Left hindlimb (tissue), 1 donor: Measurements from ENCODE around the gene DGKQ.
"Not testable (repeated sequence)": the region's sequence is repeated elsewhere in the genome, so short reads cannot be mapped to it uniquely, and the experiment has no call there.

ENCODE experiments used
- DNase-seq: peaks from one replicate; pipeline ENCODE4 v3.0.0-alpha.2; 2018

DGKQ gene

DNA sequence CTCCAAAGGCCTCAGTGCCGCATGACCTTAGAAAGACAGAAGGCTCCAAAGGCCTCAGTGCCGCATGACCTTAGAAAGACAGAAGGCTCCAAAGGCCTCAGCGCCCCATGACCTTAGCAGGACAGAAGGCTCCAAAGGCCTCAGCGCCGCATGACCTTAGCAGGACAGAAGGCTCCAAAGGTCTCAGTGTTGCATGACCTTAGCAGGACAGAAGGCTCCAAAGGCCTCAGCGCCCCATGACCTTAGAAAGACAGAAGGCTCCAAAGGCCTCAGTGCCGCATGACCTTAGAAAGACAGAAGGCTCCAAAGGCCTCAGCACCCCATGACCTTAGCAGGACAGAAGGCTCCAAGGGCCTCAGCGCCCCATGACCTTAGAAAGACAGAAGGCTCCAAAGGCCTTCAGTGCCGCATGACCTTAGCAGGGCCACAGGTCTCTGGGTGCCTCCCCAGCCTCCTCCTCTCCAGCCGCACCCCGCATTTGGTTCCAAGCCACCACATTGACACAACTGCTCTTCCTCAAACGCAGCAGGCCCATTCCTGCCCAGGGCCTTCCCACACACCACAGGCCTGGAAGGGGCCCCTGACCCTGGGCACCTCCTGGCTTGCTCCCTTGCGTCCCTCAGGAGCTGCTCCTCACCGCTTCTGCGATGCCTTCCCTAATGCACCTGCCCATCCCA, 54.2 kb downstream of the DGKQ start:
- DNase-seq, result not testable (repeated sequence)

DNA sequence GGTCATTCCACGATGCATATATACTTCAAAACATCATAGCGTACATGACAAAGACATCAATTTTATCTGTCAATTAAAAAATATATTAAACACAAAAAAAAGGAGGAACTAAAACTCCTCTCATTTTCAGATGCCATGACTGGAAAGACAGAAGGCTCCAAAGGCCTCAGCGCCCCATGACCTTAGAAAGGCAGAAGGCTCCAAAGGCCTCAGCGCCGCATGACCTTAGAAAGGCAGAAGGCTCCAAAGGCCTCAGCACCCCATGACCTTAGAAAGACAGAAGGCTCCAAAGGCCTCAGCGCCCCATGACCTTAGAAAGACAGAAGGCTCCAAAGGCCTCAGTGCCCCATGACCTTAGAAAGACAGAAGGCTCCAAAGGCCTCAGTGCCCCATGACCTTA, 54.8 kb downstream of the DGKQ start:
- DNase-seq, result not testable (repeated sequence)

DNA sequence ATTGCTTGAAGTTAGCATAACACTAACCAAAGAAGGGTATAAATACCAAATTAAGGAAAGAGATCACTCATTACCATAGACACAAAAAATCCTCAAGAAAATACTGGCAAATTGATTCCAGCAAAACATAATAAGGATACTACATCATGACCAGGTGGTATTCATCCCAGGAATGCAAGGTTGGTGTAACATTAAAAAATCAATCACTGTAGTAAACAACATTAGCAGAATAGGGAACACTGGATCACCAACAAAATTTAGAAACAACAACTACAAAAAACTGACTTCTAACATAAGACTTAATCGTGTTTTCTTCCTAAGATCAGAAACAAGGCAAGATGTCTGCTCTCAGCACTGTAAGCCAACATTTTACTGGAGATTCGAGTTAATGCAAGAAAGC, 55.4 kb downstream of the DGKQ start:
- DNase-seq, result no peak

DNA sequence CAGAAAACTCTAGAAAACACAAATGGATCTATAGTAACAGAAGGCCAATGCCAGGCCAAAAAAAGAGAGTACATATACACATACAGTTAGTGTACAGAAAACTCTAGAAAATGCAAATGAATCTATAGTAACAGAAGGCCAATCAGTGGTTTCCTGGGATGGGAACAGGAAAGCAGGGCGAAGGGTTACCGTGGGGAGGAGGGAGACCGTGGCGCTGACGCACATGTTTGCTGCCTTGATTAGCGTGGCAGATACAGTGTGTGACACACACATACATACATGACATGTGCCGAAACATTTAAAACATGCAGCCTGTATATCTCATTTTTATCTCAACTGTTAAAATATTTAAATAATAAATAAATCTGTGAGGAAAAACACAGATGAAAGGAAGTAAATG, 55.9 kb downstream of the DGKQ start:
- no peak for DNase-seq

DNA sequence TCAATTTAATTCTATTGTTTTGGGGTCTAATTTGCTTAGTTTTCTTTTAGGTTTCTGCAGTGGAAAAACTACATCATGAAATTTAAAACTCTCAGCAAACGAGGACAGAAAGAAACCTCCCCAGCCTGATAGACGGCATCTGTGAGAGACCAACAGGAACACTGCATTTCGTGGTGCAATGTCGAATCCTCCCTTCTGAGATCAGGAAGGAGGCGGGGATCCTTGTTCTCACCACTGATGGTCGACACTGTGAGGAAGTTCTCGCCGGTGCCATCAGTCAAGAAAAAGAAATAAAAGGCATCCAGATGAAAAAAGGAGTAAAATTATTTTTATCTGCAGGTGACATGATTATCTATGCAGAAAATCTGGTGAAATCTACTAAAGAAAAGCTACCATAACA, 57.8 kb downstream of the DGKQ start:
- DNase-seq, result no peak

DNA sequence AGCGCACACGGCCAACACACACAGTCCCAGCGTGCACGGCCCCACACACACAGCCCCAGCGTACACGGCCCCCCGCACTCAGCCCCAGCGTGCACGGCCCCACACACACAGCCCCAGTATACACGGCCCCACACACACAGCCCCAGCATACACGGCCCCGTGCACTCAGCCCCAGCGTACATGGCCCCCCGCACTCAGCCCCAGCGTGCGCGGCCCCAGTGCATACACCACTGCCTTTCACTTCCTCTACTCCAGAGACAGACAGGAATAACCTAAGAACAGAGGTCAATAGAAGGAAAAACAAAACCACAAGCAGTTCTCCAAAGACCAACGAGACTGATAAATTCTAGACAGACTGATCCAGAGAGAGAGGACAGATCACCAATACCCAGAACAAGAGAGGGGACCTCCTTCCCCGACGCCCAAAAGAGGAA, 58.3 kb downstream of the DGKQ start:
- DNase-seq, result no peak

DNA sequence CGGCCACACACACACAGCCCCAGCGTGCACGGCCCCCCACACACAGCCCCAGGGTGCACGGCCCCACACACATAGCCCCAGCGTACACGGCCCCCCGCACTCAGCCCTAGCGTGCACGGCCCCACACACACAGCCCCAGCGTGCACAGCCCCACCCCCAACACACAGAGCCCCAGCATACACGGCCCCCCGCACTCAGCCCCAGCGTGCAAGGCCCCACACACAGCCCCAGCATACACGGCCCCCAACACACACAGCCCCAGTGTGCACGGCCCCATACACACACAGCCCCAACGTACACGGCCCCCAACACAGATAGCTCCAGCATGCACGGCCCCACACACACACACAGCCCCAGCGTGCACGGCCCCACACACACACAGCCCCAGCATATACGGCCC, 58.8 kb downstream of the DGKQ start:
- no peak for DNase-seq

DNA sequence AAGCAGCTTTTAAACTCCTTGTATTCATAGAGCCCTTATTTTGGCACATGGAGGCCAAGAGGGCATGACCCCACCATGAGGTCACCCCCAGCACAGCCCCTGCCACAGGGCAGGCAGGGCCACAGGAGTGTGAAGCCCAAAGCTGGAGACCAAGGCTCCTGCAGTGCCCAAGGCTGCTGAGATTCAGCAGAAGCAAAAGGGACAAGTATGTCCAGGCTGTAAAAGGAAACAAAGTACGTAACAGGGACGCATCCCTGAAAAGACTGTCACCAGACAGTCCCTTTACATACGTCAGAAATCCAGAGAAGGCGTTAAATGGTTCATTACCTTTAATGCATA, 60.1 kb downstream of the DGKQ start:
- no peak for DNase-seq

DNA sequence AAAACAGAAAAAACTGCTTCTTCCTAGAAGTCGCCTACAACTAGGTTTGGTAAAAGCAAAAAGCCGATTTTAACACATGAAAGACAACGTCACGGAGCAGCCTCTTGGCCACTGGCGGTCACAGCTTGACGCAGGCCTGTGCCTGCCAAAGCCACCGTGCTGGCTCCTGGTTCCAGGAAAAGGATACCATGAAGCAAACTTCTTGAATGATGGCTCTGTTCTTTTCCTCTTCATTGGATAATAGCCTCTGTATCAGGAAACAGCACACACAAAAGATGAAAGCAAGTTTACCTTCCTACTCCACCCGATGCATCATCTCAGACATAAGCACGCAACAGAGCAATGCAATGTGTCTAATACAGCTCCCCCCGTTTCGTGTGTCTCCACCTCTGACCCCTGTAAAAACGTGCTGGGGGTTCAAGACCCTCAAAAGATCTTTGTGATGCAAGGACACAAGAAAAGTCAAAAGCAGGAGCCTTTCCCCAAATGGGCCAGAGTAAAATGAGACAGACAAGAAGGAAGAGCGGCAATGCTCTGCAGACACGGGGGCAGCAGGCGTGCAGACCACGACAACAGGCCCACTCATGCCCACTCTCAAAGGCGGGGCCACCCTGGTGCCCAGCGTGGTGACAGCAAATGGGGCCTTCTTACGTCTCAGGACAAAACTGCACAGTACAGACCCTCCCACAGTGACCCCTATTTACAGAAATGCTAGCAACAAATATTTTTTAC, 60.7 kb downstream of the DGKQ start:
- no peak for DNase-seq

DNA sequence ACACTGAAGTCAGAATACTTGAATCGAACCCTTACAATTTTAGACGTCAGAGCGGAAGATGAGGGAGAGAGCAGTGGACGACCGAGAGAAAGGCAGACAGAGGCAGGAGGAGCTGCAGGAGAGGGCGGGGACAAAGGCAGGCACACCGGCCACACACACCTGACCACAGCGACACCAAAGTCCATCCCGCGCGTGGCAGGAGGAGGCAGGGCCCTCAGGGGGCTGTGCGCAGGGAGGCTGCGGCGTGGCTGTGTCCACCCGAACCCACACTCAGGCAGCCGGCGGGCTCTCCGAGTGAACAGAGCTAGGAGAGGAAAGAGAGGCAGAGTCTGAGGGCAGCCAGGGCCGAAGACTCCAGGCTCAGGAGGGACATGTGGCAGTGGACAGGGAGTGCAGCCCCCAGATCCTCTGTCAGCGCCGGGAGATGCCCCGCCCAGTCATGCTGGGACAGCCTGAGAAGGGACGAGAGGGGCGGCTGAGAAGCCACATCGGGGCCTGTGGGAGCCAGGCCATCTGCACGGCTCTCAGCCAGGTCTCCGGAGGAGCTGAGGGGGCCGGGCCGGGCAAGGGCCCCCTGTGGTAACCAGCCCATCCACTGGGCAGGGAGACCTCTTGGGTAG, 61.4 kb downstream of the DGKQ start:
- DNase-seq, result no peak

DNA sequence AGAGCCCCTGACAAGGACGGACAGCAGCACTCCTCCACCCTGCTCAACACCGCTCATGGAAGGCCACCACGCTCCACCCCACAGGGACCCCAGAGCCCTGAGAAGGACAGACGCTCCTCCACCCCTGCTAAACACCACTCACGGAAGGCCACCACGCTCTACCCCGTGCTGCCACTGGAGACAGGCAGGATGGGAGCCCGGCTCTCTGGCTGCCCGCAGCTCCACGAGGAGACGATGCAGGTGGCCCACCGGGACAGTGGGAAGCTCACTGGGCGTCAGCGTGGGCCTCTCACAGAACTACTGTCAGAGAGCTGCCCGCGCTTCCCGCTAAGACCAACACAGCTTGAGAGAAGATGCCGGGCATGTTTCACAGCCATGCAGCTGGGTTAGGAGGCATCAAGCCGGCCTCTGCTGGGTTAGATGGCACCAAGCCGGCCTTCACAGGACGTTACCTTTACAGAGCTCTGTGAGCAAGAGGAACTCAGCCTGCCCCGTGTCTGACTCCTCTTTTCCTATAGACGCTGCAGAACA, 62.1 kb downstream of the DGKQ start:
- no peak for DNase-seq

DNA sequence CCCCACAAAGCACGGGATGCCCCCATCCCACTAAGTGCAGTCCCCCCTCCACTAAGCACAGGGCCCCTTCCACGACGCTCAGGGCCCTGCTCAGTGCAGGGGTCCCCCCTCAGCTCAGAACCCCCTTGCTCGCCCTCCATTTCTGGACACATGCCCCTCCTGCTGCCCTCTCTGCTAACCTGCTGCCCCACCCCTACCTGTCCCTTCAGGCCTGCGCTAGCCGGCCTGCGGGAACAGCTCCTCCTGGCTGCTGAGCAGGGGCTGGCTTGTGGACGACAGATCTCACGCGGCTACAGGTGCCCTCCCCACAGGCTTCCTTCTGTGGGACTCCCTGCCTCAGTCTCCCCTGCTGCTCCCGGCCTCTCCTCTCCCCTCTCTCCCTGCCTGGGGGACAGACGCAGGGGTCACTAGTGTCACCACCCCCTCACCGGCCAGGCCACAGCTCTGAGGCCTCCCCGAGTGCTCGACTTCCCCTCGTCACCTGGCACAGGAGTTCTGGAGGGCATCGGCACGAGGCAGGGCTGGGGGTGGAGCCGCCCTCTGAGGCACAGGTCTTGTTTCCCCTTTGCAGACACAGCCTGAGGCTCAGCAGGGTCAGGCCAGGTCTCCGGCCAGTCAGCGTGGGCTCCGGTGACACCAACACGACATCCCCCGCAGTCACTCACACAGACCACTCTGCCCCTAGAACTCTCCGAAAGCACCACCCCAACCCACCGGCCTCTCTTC, 62.8 kb downstream of the DGKQ start:
- no peak for DNase-seq

DNA sequence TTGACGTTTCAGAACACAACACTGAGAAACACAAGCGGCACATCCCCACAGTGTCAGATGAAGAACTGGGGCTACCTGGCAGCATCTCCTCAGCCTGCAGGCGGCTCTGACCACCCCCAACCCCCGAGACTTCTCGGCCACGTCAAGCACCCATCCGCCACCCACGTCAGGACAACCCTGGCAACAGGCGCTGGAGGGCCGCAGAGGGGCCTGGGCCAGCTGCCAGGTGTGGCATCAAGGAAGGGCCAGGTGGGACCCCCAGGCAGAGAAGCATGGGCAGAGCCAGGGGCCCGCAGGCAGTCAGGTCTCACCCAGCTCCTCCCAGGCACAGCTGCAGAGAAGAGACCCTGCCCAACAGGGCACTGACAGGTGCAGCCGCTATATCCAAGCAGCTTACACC, 63.5 kb downstream of the DGKQ start:
- DNase-seq, result no peak

DNA sequence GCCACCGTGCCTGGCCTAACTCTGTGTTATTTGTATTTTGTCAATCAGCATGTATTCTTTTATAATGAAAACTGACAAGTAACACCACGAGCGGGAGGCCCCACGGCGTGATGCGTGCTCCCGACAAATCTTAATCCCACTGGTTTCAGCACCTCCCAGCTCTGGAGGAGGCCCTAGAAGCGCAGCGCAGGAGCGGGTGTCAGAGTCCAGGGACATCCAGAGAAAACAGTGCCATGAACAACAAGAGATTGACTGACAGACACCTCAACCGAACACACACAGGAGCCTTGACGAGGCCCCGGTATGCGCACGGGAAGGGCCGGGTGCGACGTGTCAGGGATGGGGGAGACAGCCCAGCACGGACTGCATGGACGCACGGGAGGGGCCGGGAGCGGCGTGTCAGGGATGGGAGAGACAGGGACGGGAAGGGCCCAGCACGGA, 64.2 kb downstream of the DGKQ start:
- DNase-seq, result no peak
